Measurements from ENCODE around the gene PEX11G.

DNA sequence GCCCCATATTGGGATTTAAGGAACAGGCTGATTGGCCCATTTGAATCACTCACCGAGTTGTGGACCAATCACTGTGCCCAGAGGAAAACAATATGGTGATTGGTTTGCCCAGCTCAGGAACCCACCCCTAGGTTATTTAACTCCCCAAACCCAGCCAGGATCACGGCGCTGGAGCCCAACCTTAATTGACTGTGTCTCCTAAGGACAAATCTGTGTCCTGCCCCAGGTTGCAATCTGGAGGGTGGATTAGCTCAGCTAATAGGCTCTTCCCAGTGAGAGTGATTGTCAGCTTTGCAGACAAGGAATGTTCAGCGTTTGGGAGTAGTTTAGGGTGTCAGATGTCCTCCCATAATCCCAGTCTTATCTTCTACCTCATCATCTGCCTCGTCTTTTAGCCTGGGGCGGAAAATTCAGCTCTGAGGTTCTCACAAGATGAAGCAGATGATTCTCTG lies 23.6 kb upstream of the PEX11G start:
- no peak for TF ChIP-seq CTCF (IDR thresholded peaks at IDR 0.05)
- TF ChIP-seq POLR2A (IDR thresholded peaks at IDR 0.05), result no peak

All from adrenal gland (tissue), 5 donors.